BE2C (cell line): Measurements from ENCODE around the gene CLDN5.

ENCODE experiments used
- DNase-seq: peaks from one replicate; pipeline ENCODE4 v3.0.0-alpha.2; 2020
- H3K27me3 ChIP-seq: fragments of 250-450 bp; sonication (Bioruptor Pico); 2 replicates; pipeline ENCODE4 v1.5.1; 2020; ENCODE audit warnings: mild to moderate bottlenecking
- H3K36me3 ChIP-seq: fragments of 250-450 bp; sonication (Bioruptor Pico); 2 replicates; pipeline ENCODE4 v1.5.1; 2020; ENCODE audit warnings: mild to moderate bottlenecking
- H3K4me1 ChIP-seq: fragments of 250-450 bp; sonication (Bioruptor Pico); 2 replicates; pipeline ENCODE4 v1.5.1; 2020
- H3K4me3 ChIP-seq: 2 replicates; pipeline ENCODE4 v1.5.1; 2011; ENCODE audit warnings: low read depth, low read length
- H3K9me3 ChIP-seq: fragments of 250-450 bp; sonication (Bioruptor Pico); 2 replicates; pipeline ENCODE4 v1.5.1; 2020
- CTCF ChIP-seq: IDR thresholded peaks from 2 replicates; pipeline ENCODE4 v1.5.1; 2012; ENCODE audit warnings: mild to moderate bottlenecking, low read depth, low read length

CLDN5 gene

GRCh38 chr22:19526076-19526701 lies 2.0 kb upstream of the CLDN5 start:
- Histone ChIP-seq H3K27me3 (no peaks in the 10 kb centered on the region), H3K4me3 (no peak overlapping the region), H3K9me3 (no peaks in the 10 kb centered on the region), H3K36me3 (no peaks in the 10 kb centered on the region), H3K4me1 (peaks cover 10% of the 10 kb centered on the region)
- no peak for TF ChIP-seq CTCF
- DNase-seq = no peak

- H3K36me3 ChIP-seq = no peaks in the 10 kb centered on the region
- DNase-seq = no peak
- no peak for TF ChIP-seq CTCF
- peaks cover 10% of the 10 kb centered on the region for H3K4me1 ChIP-seq
- no peaks in the 10 kb centered on the region for H3K9me3 ChIP-seq
- H3K27me3 ChIP-seq = no peaks in the 10 kb centered on the region
- H3K4me3 ChIP-seq = no peak overlapping the region
These were observed 1.5 kb upstream of the CLDN5 start for GRCh38 chr22:19525666-19526065.

GRCh38 chr22:19525116-19525660 lies 978 bp upstream of the CLDN5 start:
- H3K9me3 ChIP-seq = no peaks in the 10 kb centered on the region
- H3K4me3 ChIP-seq = no peak overlapping the region
- no peaks in the 10 kb centered on the region for H3K36me3 ChIP-seq
- no peak for TF ChIP-seq CTCF
- DNase-seq = no peak
- H3K27me3 ChIP-seq = no peaks in the 10 kb centered on the region
- peaks cover 10% of the 10 kb centered on the region for H3K4me1 ChIP-seq

- Histone ChIP-seq H3K4me1 (peaks cover 10% of the 10 kb centered on the region), H3K9me3 (no peaks in the 10 kb centered on the region), H3K36me3 (peaks cover 6% of the 10 kb centered on the region), H3K4me3 (no peak overlapping the region), H3K27me3 (no peaks in the 10 kb centered on the region)
- no peak for TF ChIP-seq CTCF
- no peak for DNase-seq
These were observed 705 bp downstream of the CLDN5 start for GRCh38 chr22:19523240-19524169.

GRCh38 chr22:19522881-19523239 lies 1.4 kb downstream of the CLDN5 start:
- no peaks in the 10 kb centered on the region for H3K9me3 ChIP-seq
- no peak overlapping the region for H3K4me3 ChIP-seq
- H3K4me1 ChIP-seq = peaks cover 10% of the 10 kb centered on the region
- no peaks in the 10 kb centered on the region for H3K27me3 ChIP-seq
- no peak for DNase-seq
- peaks cover 6% of the 10 kb centered on the region for H3K36me3 ChIP-seq
- no peak for TF ChIP-seq CTCF
